ENCODE data around the gene CCDC81.

CCDC81 gene

GRCh38 chr11:86469491-86470388 lies 95.1 kb downstream of the CCDC81 start:
- DNase-seq = no peak

Data from CD4-positive, alpha-beta T cell treated with Interferon gamma for 1 hour (primary cell).